Mesenchymal stem cell (in vitro differentiated cells and primary cell): ENCODE data around the gene FCN1.

Source experiments
- DNase-seq: peaks from one replicate; pipeline ENCODE4 v3.0.0-alpha.2; 2013
- H2AFZ ChIP-seq: one replicate; pipeline ENCODE4 v1.6.1; 2013; ENCODE audit warnings: low read depth, mild to moderate bottlenecking, control low read depth, inconsistent platforms, low read length, moderate library complexity
- H2AK5ac ChIP-seq: 2 replicates; pipeline ENCODE4 v1.6.1; 2013; ENCODE audit warnings: low read length, moderate library complexity, mild to moderate bottlenecking, inconsistent platforms; ENCODE audit not compliant: severe bottlenecking
- H2BK120ac ChIP-seq: one replicate; pipeline ENCODE4 v1.6.1; 2013; ENCODE audit warnings: low read depth, mild to moderate bottlenecking, inconsistent platforms, low read length, moderate library complexity
- H2BK12ac ChIP-seq, 2 experiments: one replicate each; pipeline ENCODE4 v1.6.1; 2013; ENCODE audit warnings: inconsistent platforms in 2 of 2, low read length in 2 of 2, mild to moderate bottlenecking in 2 of 2, moderate library complexity in 2 of 2, control low read depth in 1 of 2
- H2BK15ac ChIP-seq: one replicate; pipeline ENCODE4 v1.6.1; 2013; ENCODE audit warnings: mild to moderate bottlenecking, low read depth, inconsistent platforms; ENCODE audit not compliant: poor library complexity, severe bottlenecking
- H2BK5ac ChIP-seq: 2 replicates; pipeline ENCODE4 v1.6.1; 2013; ENCODE audit warnings: low read depth, mild to moderate bottlenecking, low read length, control low read depth, inconsistent platforms; ENCODE audit not compliant: poor library complexity, severe bottlenecking
- H3K14ac ChIP-seq, 2 experiments: one replicate each; pipeline ENCODE4 v1.6.1; 2013; ENCODE audit warnings: inconsistent platforms in 2 of 2, low read length in 2 of 2, control low read depth in 1 of 2, mild to moderate bottlenecking in 1 of 2, moderate library complexity in 1 of 2
- H3K18ac ChIP-seq, 2 experiments: one replicate each; pipeline ENCODE4 v1.6.1; 2013; ENCODE audit warnings: inconsistent platforms in 2 of 2, low read length in 2 of 2, control low read depth in 1 of 2, low read depth in 1 of 2, mild to moderate bottlenecking in 1 of 2
- H3K23ac ChIP-seq, 2 experiments: one replicate each; pipeline ENCODE4 v1.6.1; 2013; ENCODE audit warnings: inconsistent platforms in 2 of 2, low read length in 2 of 2, mild to moderate bottlenecking in 2 of 2, moderate library complexity in 2 of 2, control low read depth in 1 of 2
- H3K27ac ChIP-seq: 2 replicates; pipeline ENCODE4 v1.5.1; 2013; ENCODE audit warnings: mild to moderate bottlenecking, moderate library complexity, low read length, control low read depth, inconsistent platforms; ENCODE audit not compliant: poor library complexity, severe bottlenecking
- H3K27me3 ChIP-seq, 2 experiments: 2 replicates each; pipeline versions ENCODE4 v1.6.1 to v1.7.0; 2013; ENCODE audit warnings: low read length in 2 of 2, mild to moderate bottlenecking in 2 of 2, moderate library complexity in 2 of 2, control low read depth in 1 of 2, inconsistent platforms in 1 of 2; ENCODE audit not compliant: control insufficient read depth in 1 of 2, insufficient read depth in 1 of 2
- H3K36me3 ChIP-seq, 2 experiments: 2 replicates each; pipeline versions ENCODE4 v1.6.1 to v1.7.0; 2013; ENCODE audit warnings: low read length in 2 of 2, control low read depth in 1 of 2, inconsistent platforms in 1 of 2, low read depth in 1 of 2, mild to moderate bottlenecking in 1 of 2; ENCODE audit not compliant: insufficient read depth in 2 of 2, control insufficient read depth in 1 of 2
- H3K4ac ChIP-seq, 2 experiments: one replicate each; pipeline ENCODE4 v1.6.1; 2013; ENCODE audit warnings: inconsistent platforms in 2 of 2, low read length in 2 of 2, mild to moderate bottlenecking in 2 of 2, moderate library complexity in 2 of 2, control low read depth in 1 of 2, low read depth in 1 of 2
- H3K4me1 ChIP-seq: 2 replicates; pipeline ENCODE4 v1.6.1; 2013; ENCODE audit warnings: low read depth, low read length, control low read depth; ENCODE audit not compliant: control insufficient read depth, insufficient read depth
- H3K4me2 ChIP-seq: 2 replicates; pipeline ENCODE4 v1.6.1; 2013; ENCODE audit warnings: low read length, mild to moderate bottlenecking, inconsistent platforms; ENCODE audit not compliant: poor library complexity, severe bottlenecking
- H3K4me3 ChIP-seq, 2 experiments: 2 replicates each; pipeline versions ENCODE4 v1.5.1 to v1.7.0; 2013; ENCODE audit warnings: low read length in 2 of 2, mild to moderate bottlenecking in 2 of 2, control low read depth in 1 of 2, low read depth in 1 of 2; ENCODE audit not compliant: insufficient read depth in 1 of 2
- H3K79me1 ChIP-seq: replicated peaks from 2 replicates; pipeline ENCODE4 v1.6.1; 2013; ENCODE audit warnings: mild to moderate bottlenecking, control low read depth, low read length, inconsistent platforms; ENCODE audit not compliant: poor library complexity, severe bottlenecking
- H3K9ac ChIP-seq: 2 replicates; pipeline ENCODE4 v1.7.0; 2013; ENCODE audit warnings: mild to moderate bottlenecking, low read length, moderate library complexity
- H3K9me3 ChIP-seq: 2 replicates; pipeline ENCODE4 v1.7.0; 2013; ENCODE audit warnings: mild to moderate bottlenecking, low read length; ENCODE audit not compliant: control insufficient read depth
- H4K8ac ChIP-seq: one replicate; pipeline ENCODE4 v1.6.1; 2013; ENCODE audit warnings: inconsistent platforms, mild to moderate bottlenecking, low read length, moderate library complexity
- H4K91ac ChIP-seq: one replicate; pipeline ENCODE4 v1.6.1; 2013; ENCODE audit warnings: mild to moderate bottlenecking, low read length, inconsistent platforms
- WGBS: methylation state at CpG from one replicate; pipeline ENCODE4 v1.1.7; 2013; ENCODE audit warnings: mixed read lengths; 5-methylcytosine and 5-hydroxymethylcytosine counted together

FCN1 gene

GRCh38 chr9:134863941-134864820 is 53.5 kb downstream of the FCN1 start:
- H2AFZ ChIP-seq, result no peak overlapping the region
- no peak overlapping the region for H2BK12ac ChIP-seq
- H4K91ac ChIP-seq, result no peak overlapping the region
- no peaks in the 10 kb centered on the region for H3K79me1 ChIP-seq
- no peaks in the 10 kb centered on the region for H3K9me3 ChIP-seq
- 90% methylated on average over 28 of the region's 28 CpGs for WGBS
- no peak overlapping the region for H2BK15ac ChIP-seq
- H2BK5ac ChIP-seq, result no peak overlapping the region
- no peak overlapping the region for H3K9ac ChIP-seq
- no peak overlapping the region for H3K4ac ChIP-seq
- no peak overlapping the region for H3K23ac ChIP-seq
- H3K4me1 ChIP-seq, result no peaks in the 10 kb centered on the region
- no peak overlapping the region for H3K18ac ChIP-seq
- H3K4me3 ChIP-seq, result no peak overlapping the region
- H3K27ac ChIP-seq, result no peak overlapping the region
- no peak overlapping the region for H3K14ac ChIP-seq
- H4K8ac ChIP-seq, result no peak overlapping the region
- H2BK120ac ChIP-seq, result no peak overlapping the region
- peaks cover 0 to 38% of the 10 kb centered on the region in 2 experiments for H3K27me3 ChIP-seq
- H3K36me3 ChIP-seq, result no peaks in the 10 kb centered on the region
- H2AK5ac ChIP-seq, result no peak overlapping the region
- no peak overlapping the region for H3K4me2 ChIP-seq
- DNase-seq, result no peak

DNA sequence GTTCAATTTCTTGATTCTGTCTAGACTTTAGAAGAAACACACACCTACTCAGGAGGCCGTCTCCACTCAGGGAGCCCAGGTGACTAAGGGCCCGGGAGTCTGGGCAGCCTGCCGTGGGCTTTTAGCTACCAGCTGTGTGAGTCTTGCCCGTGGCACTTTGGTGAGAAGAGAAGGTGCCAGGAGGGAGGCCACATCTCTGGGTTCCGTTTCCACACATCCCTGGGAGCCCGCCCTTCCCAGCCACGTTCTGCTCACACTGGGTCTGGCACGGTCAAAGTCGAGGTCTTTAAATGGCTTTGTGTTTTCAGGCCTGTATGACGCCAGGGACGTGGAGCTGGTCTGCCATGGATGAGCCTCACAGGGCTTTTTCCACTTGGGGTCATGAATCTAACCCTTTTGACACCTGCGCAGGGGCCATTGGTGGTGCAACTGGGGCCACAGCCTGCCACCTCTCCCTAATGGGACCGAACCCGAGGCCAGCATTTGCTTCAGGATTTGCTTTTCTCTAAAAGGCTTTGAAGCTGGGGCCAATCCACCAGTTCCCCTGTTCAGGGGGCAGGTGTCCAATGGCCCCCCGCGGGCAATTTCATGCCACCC is 54.3 kb downstream of the FCN1 start:
- no peak for DNase-seq
- no peak overlapping the region for H3K14ac ChIP-seq
- no peak overlapping the region for H3K18ac ChIP-seq
- H3K4me3 ChIP-seq, result no peak overlapping the region
- 87% methylated on average over 16 of the region's 16 CpGs for whole genome bisulfite sequencing
- no peak overlapping the region for H3K27ac ChIP-seq
- H2BK12ac ChIP-seq, result no peak overlapping the region
- H3K23ac ChIP-seq, result no peak overlapping the region
- no peak overlapping the region for H2BK120ac ChIP-seq
- H2AFZ ChIP-seq, result no peak overlapping the region
- H3K9me3 ChIP-seq, result no peaks in the 10 kb centered on the region
- peaks cover 0 to 42% of the 10 kb centered on the region in 2 experiments for H3K27me3 ChIP-seq
- H3K4me1 ChIP-seq, result peaks cover 2% of the 10 kb centered on the region
- no peak overlapping the region for H2BK5ac ChIP-seq
- no peak overlapping the region for H4K8ac ChIP-seq
- H3K79me1 ChIP-seq, result no peaks in the 10 kb centered on the region
- no peak overlapping the region for H3K4ac ChIP-seq
- H2AK5ac ChIP-seq, result no peak overlapping the region
- no peak overlapping the region for H2BK15ac ChIP-seq
- H3K9ac ChIP-seq, result no peak overlapping the region
- H4K91ac ChIP-seq, result no peak overlapping the region
- no peak overlapping the region for H3K4me2 ChIP-seq
- no peaks in the 10 kb centered on the region for H3K36me3 ChIP-seq

GRCh38 chr9:134861595-134862334 is 55.9 kb downstream of the FCN1 start:
- Histone ChIP-seq H3K4me3 (no peak overlapping the region), H2BK15ac (no peak overlapping the region), H2AFZ (no peak overlapping the region), H3K4me1 (peaks cover 3% of the 10 kb centered on the region), H3K27me3 (peaks cover 0 to 41% of the 10 kb centered on the region in 2 experiments), H3K9ac (no peak overlapping the region), H3K79me1 (no peaks in the 10 kb centered on the region), H3K27ac (no peak overlapping the region), H3K18ac (no peak overlapping the region), H2BK5ac (no peak overlapping the region), H3K9me3 (no peaks in the 10 kb centered on the region), H4K8ac (no peak overlapping the region), H4K91ac (no peak overlapping the region), H2BK12ac (no peak overlapping the region), H3K23ac (no peak overlapping the region), H3K36me3 (no peaks in the 10 kb centered on the region), H3K14ac (peak overlapping the region in 1 of 2 experiments; percentile 72), H2AK5ac (no peak overlapping the region), H2BK120ac (no peak overlapping the region), H3K4me2 (no peak overlapping the region), H3K4ac (no peak overlapping the region)
- no peak for DNase-seq
- WGBS, result 87% methylated on average over 13 of the region's 17 CpGs

DNA sequence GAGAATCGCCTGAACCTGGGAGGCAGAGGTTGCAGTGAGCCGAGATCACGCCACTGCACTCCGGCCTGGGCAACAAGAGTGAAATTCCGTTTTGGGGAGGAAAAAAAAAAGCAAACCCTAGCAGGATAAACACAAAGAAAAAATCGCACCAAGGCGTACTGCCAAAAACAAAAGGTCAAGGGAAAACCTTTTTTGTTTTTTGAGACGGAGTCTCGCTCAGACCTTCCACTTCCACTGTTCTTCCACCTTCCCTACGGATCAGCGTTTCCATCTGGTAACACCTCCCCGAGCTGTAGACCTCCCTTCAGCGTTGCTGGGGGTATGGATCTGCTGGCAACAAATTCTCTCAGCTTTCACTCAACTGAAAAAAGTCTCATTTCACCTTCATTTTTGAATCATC is 57.2 kb downstream of the FCN1 start:
- Histone ChIP-seq H4K91ac (no peak overlapping the region), H2BK5ac (no peak overlapping the region), H3K4me1 (peaks cover 3% of the 10 kb centered on the region), H2BK120ac (no peak overlapping the region), H3K79me1 (no peaks in the 10 kb centered on the region), H3K27me3 (peaks cover 0 to 50% of the 10 kb centered on the region in 2 experiments), H2AK5ac (no peak overlapping the region), H2AFZ (no peak overlapping the region), H3K4me2 (no peak overlapping the region), H3K4ac (no peak overlapping the region), H3K23ac (no peak overlapping the region), H3K9me3 (no peaks in the 10 kb centered on the region), H3K36me3 (no peaks in the 10 kb centered on the region), H2BK15ac (no peak overlapping the region), H3K27ac (no peak overlapping the region), H2BK12ac (no peak overlapping the region), H3K4me3 (no peak overlapping the region), H3K14ac (no peak overlapping the region), H4K8ac (no peak overlapping the region), H3K18ac (no peak overlapping the region), H3K9ac (no peak overlapping the region)
- no peak for DNase-seq
- 94% methylated on average over 13 of the region's 13 CpGs for WGBS
